ENCODE results near the gene CPNE2.

CPNE2 gene

DNA sequence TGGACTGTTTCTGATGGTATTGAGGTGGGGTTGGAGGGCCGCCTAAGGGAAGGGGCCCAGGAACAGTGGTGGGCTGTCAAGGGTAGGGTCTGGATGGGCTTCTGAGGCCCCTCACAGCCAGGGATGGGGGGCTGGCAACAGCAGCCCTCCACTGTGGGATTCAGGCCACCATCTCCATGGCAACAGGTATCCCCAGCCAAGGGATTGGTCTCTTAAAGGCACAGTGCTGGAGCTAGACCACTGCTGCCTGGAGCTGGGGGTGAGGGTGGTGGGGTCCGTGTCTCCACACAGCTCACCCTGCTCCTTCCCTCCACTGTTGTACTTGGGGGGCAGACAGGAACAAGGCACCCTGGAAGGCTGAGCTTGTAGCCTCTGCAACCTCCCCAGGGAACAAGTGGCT is 51.6 kb downstream of the CPNE2 start:
- DNase-seq (ENCODE audit: low read depth), result no peak

- no peak for DNase-seq (ENCODE audit: low read depth)
Measured at GRCh38 chr16:57145046-57146021, 53.0 kb downstream of the CPNE2 start.

- DNase-seq (ENCODE audit: low read depth), result no peak
Measured at GRCh38 chr16:57146040-57146647, 53.8 kb downstream of the CPNE2 start.

GRCh38 chr16:57146735-57147134 is 54.4 kb downstream of the CPNE2 start:
- DNase-seq (ENCODE audit: low read depth), result no peak

GRCh38 chr16:57147381-57148221 is 55.2 kb downstream of the CPNE2 start:
- no peak for DNase-seq (ENCODE audit: low read depth)

- DNase-seq (ENCODE audit: low read depth), result no peak
Measured at GRCh38 chr16:57148481-57148880, 56.1 kb downstream of the CPNE2 start.

- DNase-seq (ENCODE audit: low read depth), result no peak
Measured at GRCh38 chr16:57149391-57149790, 57.0 kb downstream of the CPNE2 start.

DNA sequence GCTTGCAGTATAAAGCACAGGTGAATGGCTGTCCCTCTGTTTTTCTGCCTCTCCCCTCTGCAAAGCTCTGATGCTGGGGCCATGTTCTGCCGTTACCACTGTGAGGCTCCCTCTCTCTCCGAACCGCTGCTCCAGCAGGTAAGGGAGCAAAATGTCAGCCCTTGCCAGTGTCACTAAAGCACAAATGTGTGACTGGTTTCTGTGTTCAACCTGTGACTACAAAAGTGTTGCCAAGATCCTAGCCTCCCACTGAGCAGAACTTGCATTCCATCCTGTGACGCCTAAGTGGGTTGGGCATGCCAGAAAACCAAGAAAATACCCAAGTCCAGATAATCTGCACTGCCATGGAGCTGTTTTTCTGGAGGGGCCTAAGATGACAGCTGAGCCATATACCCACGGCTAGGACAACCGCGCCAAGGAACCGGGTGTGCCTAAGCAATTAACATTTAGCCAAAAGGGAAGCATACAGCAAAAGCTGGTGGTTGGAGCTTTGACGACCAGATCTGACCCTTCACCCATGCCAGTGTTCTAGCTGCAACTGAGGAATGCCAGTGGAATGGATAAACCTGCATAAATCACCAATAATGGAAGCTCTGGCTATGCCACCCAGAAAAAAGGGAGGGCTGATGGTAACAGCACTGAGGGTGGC is 58.4 kb downstream of the CPNE2 start:
- no peak for DNase-seq (ENCODE audit: low read depth)

GRCh38 chr16:57151369-57151768 is 59.0 kb downstream of the CPNE2 start:
- DNase-seq (ENCODE audit: low read depth), result no peak

GRCh38 chr16:57152096-57153093 is 60.0 kb downstream of the CPNE2 start:
- DNase-seq (ENCODE audit: low read depth), result no peak

- DNase-seq (ENCODE audit: low read depth), result no peak
Measured at GRCh38 chr16:57153841-57154240, 61.5 kb downstream of the CPNE2 start.

DNA sequence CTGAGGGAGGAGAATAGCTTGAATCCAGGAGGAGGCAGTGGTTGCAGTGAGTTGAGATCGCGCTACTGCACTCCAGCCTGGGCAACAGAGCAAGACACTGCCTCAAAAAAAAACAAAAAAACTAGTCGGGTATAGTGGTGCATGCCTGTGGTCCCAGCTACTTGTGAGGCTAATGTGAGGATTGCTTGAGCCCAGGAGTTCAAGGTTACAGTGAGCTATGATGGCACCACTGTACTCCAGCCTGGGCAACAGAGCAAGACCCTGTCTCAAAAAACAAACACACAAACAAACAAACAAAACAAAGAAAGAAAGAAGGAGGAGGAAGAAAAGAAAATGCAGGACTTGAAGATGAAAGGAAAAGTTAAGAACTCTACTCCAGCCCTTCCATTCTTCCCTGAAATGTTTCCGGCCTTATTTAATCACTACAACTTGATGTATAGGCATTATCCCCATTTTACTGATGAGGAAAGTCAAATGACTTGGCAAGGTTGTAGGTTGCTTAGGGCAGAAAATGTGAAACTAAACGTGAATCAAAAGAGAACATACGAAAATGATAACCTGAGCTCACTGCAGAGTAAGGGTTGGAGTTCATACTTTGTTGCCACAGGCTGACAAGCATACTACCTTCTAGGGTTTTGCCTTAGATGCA is 63.4 kb downstream of the CPNE2 start:
- DNase-seq (ENCODE audit: low read depth), result no peak

GRCh38 chr16:57156351-57156703 is 63.9 kb downstream of the CPNE2 start:
- no peak for DNase-seq (ENCODE audit: low read depth)

GRCh38 chr16:57157533-57157932 is 65.2 kb downstream of the CPNE2 start:
- DNase-seq (ENCODE audit: low read depth), result no peak

GRCh38 chr16:57159447-57159846 is 67.1 kb downstream of the CPNE2 start:
- DNase-seq (ENCODE audit: low read depth), result no peak

GRCh38 chr16:57163842-57164241 is 71.5 kb downstream of the CPNE2 start:
- DNase-seq (ENCODE audit: low read depth), result no peak

- no peak for DNase-seq (ENCODE audit: low read depth)
Measured at GRCh38 chr16:57165483-57165882, 73.1 kb downstream of the CPNE2 start.

DNA sequence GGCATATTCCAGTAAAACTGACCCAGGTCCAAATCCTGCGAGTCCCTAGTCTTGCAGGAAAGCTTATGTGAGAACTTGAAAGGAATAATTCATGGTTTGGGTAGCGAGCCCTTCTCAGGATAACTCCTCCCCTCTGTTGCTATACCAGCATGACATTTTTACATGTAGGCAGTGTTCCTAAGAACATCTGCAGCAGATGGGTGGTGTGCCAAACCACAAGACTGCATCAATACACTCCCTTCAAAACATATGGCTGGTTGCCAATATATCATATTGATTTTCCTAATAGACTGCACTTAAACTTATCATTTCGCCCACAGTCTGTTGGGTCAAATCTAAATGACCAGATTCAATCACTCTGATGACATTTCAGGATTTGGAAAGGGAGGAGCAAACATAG is 73.6 kb downstream of the CPNE2 start:
- no peak for DNase-seq (ENCODE audit: low read depth)

DNA sequence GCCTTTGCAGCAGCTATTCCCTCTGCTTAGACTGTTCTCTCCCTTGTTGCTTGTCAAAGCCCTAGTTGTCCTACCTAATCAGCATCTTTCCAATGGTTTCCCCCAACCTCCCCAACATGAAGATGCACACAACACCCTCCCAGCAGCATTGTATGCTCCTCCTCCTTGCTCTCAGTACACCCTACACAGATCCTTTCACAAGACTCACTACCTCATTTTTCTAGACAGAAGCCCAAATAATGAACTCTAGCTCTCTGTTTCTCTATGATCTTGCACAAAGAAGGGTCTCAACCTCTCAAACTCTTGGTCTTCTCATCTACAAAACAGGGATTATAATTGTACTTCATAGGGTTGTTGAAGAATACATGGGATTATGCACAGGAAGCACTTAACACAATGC is 74.1 kb downstream of the CPNE2 start:
- DNase-seq (ENCODE audit: low read depth), result no peak

GRCh38 chr16:57166951-57167350 is 74.6 kb downstream of the CPNE2 start:
- no peak for DNase-seq (ENCODE audit: low read depth)
